PC-3 (cell line): ENCODE results near the gene DNLZ. TPM values are rescaled to one million over a fixed set of nuclear protein-coding genes. Genes with fewer than 3 reads are reported as not detected.

Source experiments
- ATAC-seq: fragments of 200-7000 bp; cut with Tn5 transposase; 2 replicates; pipeline ENCODE4 v1.9.1; 2020; ENCODE audit warnings: mild to moderate bottlenecking, moderate library complexity
- BruUV-seq: library from RNA; stranded (reverse); fragments of 400-500 nt; replicated peaks from 2 replicates; lab custom pipeline; 2021; lab: Mats Ljungman, UMichigan
- CTCF ChIA-PET: fragments of 300-600 bp; sonication (Branson Sonifier 250); formaldehyde crosslinking; loops from one replicate; lab custom pipeline; 2022; ENCODE audit warnings: antibody characterized with exemption; lab: Charles Lee
- POLR2A ChIA-PET: fragments of 300-600 bp; sonication (Branson Sonifier 250); formaldehyde crosslinking; loops from one replicate; lab custom pipeline; 2022; ENCODE audit warnings: antibody characterized with exemption; ENCODE audit not compliant: unreplicated experiment; lab: Charles Lee
- DNase-seq: peaks from one replicate; pipeline ENCODE4 v3.0.0-alpha.2; 2015
- H2AFZ ChIP-seq: fragments of 300-600 bp; sonication (generic); 2 replicates; pipeline ENCODE4 v1.6.0; 2016; ENCODE audit warnings: antibody characterized with exemption, low read length
- H3F3A ChIP-seq: fragments of 300-600 bp; sonication (generic); one replicate; pipeline ENCODE4 v1.6.0; 2017; ENCODE audit warnings: antibody characterized with exemption, low read length, control low read depth, mild to moderate bottlenecking; ENCODE audit not compliant: unreplicated experiment
- H3K27ac ChIP-seq: fragments of 300-600 bp; sonication (generic); 2 replicates; pipeline ENCODE4 v1.5.1; 2016; ENCODE audit warnings: mild to moderate bottlenecking, low read length
- H3K27me3 ChIP-seq: fragments of 300-600 bp; sonication (generic); 2 replicates; pipeline ENCODE4 v1.6.1; 2016; ENCODE audit warnings: low read length, mixed read lengths
- H3K36me3 ChIP-seq: fragments of 300-600 bp; sonication (generic); 2 replicates; pipeline ENCODE4 v1.6.1; 2016; ENCODE audit warnings: low read depth, mixed run types, low read length, mixed read lengths
- H3K4me1 ChIP-seq: fragments of 300-600 bp; sonication (generic); 2 replicates; pipeline ENCODE4 v1.5.1; 2016; ENCODE audit warnings: low read length; ENCODE audit not compliant: insufficient read depth
- H3K4me2 ChIP-seq: fragments of 300-600 bp; sonication (generic); 2 replicates; pipeline ENCODE4 v1.6.0; 2016; ENCODE audit warnings: low read length
- H3K4me3 ChIP-seq: fragments of 300-600 bp; sonication (generic); 2 replicates; pipeline ENCODE4 v1.5.1; 2016; ENCODE audit warnings: mild to moderate bottlenecking, low read length, mixed read lengths
- H3K79me2 ChIP-seq: fragments of 300-600 bp; sonication (generic); 2 replicates; pipeline ENCODE4 v1.6.1; 2017; ENCODE audit warnings: low read length, mixed read lengths
- H3K9ac ChIP-seq: fragments of 300-600 bp; sonication (generic); 2 replicates; pipeline ENCODE4 v1.6.0; 2016; ENCODE audit warnings: mild to moderate bottlenecking, low read length
- H3K9me2 ChIP-seq: fragments of 300-600 bp; sonication (generic); replicated peaks from 2 replicates; pipeline ENCODE4 v1.6.1; 2016; ENCODE audit warnings: mixed run types, low read length, mixed read lengths
- H3K9me3 ChIP-seq: fragments of 300-600 bp; sonication (generic); 2 replicates; pipeline ENCODE4 v1.6.1; 2016; ENCODE audit warnings: low read length, mixed read lengths
- H4K20me1 ChIP-seq: fragments of 300-600 bp; sonication (generic); 2 replicates; pipeline ENCODE4 v1.6.1; 2016; ENCODE audit warnings: low read length, mixed read lengths
- EZH2 ChIP-seq: fragments of 300-600 bp; sonication (generic); IDR thresholded peaks from one replicate; pipeline ENCODE4 v1.6.1; 2017; ENCODE audit warnings: antibody characterized with exemption, mild to moderate bottlenecking, low read length; ENCODE audit not compliant: unreplicated experiment
- EZH2phosphoT487 ChIP-seq: fragments of 300-600 bp; sonication (generic); IDR thresholded peaks from 2 replicates; pipeline ENCODE4 v1.6.1; 2018; ENCODE audit warnings: mild to moderate bottlenecking, antibody characterized with exemption, low read length, borderline replicate concordance
- intact Hi-C: fragments of 100-400 bp; cut with micrococcal nuclease; formaldehyde crosslinking; loops from 2 replicates; pipeline ENCODE4 v1.9.0; 2023
- total RNA-seq: library from RNA; depleted of rRNA; stranded (reverse); fragments of >200 nt; gene quantifications from 2 replicates; pipeline ENCODE4 v1.2.3, GENCODE V29; 2014
- TF ChIP-seq, protein P1 (sequence below): fragments of 300-600 bp; sonication (generic); conservative IDR thresholded peaks from 2 replicates; pipeline ENCODE4 v1.5.1; 2017; ENCODE audit warnings: antibody characterized with exemption, low read depth, mild to moderate bottlenecking, low read length

The DNLZ gene
- total RNA-seq, 1 experiment from 2014 or later: 51.4 TPM

DNA sequence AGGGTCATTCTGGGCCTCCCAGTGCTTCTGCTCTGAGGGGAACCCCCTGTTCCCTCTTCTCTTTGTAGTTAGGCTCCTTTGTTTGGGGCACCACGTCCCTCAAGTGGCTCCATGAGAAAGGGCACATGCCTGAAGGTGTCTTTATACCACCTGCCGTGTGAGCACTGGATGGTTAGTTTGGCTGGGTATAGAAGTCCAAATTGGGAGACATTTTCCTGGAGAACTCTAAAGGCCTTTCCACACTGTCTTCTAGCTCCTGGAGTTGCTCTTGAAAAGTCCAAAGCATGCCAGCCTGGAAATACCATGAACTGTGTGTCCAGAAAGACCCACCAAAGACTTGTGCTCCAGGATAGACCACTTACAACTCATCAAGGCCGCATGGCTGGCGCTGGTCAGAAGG lies 48.6 kb downstream of the DNLZ start:
- no peaks in the 10 kb centered on the region for H3F3A ChIP-seq
- H3K79me2 ChIP-seq: no peaks in the 10 kb centered on the region
- no peak overlapping the region for H3K27ac ChIP-seq
- H2AFZ ChIP-seq: no peak overlapping the region
- H3K4me1 ChIP-seq: no peaks in the 10 kb centered on the region
- H4K20me1 ChIP-seq: no peaks in the 10 kb centered on the region
- no TSS peak for BruUV-seq
- H3K36me3 ChIP-seq: no peaks in the 10 kb centered on the region
- H3K9me3 ChIP-seq: no peaks in the 10 kb centered on the region
- no peaks in the 10 kb centered on the region for H3K9me2 ChIP-seq
- H3K27me3 ChIP-seq: no peaks in the 10 kb centered on the region
- intact Hi-C loops: no loop called here
- ChIA-PET POLR2A (no interaction called here), CTCF (no interaction called here)
- H3K4me2 ChIP-seq: no peak overlapping the region
- H3K4me3 ChIP-seq: no peak overlapping the region
- DNase-seq (no peak), ATAC-seq (no peak)
- no peak overlapping the region for H3K9ac ChIP-seq
- TF ChIP-seq EZH2: no peak
- TF ChIP-seq, protein P1, sequence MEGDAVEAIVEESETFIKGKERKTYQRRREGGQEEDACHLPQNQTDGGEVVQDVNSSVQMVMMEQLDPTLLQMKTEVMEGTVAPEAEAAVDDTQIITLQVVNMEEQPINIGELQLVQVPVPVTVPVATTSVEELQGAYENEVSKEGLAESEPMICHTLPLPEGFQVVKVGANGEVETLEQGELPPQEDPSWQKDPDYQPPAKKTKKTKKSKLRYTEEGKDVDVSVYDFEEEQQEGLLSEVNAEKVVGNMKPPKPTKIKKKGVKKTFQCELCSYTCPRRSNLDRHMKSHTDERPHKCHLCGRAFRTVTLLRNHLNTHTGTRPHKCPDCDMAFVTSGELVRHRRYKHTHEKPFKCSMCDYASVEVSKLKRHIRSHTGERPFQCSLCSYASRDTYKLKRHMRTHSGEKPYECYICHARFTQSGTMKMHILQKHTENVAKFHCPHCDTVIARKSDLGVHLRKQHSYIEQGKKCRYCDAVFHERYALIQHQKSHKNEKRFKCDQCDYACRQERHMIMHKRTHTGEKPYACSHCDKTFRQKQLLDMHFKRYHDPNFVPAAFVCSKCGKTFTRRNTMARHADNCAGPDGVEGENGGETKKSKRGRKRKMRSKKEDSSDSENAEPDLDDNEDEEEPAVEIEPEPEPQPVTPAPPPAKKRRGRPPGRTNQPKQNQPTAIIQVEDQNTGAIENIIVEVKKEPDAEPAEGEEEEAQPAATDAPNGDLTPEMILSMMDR: no peak

GRCh38 chr9:136314056-136314416 lies 49.5 kb downstream of the DNLZ start:
- POLR2A ChIA-PET: no interaction called here
- no peaks in the 10 kb centered on the region for H4K20me1 ChIP-seq
- H3K9me3 ChIP-seq: no peaks in the 10 kb centered on the region
- no peak overlapping the region for H3K9ac ChIP-seq
- H3K4me3 ChIP-seq: no peak overlapping the region
- no peaks in the 10 kb centered on the region for H3K79me2 ChIP-seq
- no peak overlapping the region for H3K4me2 ChIP-seq
- intact Hi-C loops: no loop called here
- no peaks in the 10 kb centered on the region for H3K4me1 ChIP-seq
- DNase-seq (no peak), ATAC-seq (no peak)
- BruUV-seq: no TSS peak
- H3K36me3 ChIP-seq: no peaks in the 10 kb centered on the region
- TF ChIP-seq EZH2phosphoT487 (no peak), EZH2 (no peak)
- TF ChIP-seq, protein P1: no peak
- no peaks in the 10 kb centered on the region for H3K9me2 ChIP-seq
- H3K27ac ChIP-seq: no peak overlapping the region
- H3K27me3 ChIP-seq: no peaks in the 10 kb centered on the region
- CTCF ChIA-PET: no interaction called here
- H2AFZ ChIP-seq: no peak overlapping the region
- no peaks in the 10 kb centered on the region for H3F3A ChIP-seq

- BruUV-seq: no TSS peak
- no peak overlapping the region for H3K27ac ChIP-seq
- ChIA-PET POLR2A (no interaction called here), CTCF (no interaction called here)
- no peak overlapping the region for H2AFZ ChIP-seq
- no peak overlapping the region for H3K9ac ChIP-seq
- no peaks in the 10 kb centered on the region for H3K36me3 ChIP-seq
- H3K9me2 ChIP-seq: no peaks in the 10 kb centered on the region
- ATAC-seq: no peak
- no peaks in the 10 kb centered on the region for H3F3A ChIP-seq
- H3K4me1 ChIP-seq: no peaks in the 10 kb centered on the region
- TF ChIP-seq EZH2phosphoT487 (no peak), EZH2 (no peak)
- TF ChIP-seq, protein P1: no peak
- no peak for DNase-seq
- H3K4me2 ChIP-seq: no peak overlapping the region
- H3K4me3 ChIP-seq: no peak overlapping the region
- no peaks in the 10 kb centered on the region for H3K9me3 ChIP-seq
- no peaks in the 10 kb centered on the region for H3K27me3 ChIP-seq
- intact Hi-C loops: no loop called here
- H3K79me2 ChIP-seq: no peaks in the 10 kb centered on the region
- H4K20me1 ChIP-seq: no peaks in the 10 kb centered on the region
Measured at GRCh38 chr9:136313111-136314055, 50.2 kb downstream of the DNLZ start.
